Measurements from ENCODE around the gene IKBKE. TPM values are rescaled to one million over a fixed set of nuclear protein-coding genes. Genes with fewer than 3 reads are reported as not detected.

The IKBKE gene
- 10 to 100 TPM; 68.3 to 70.1 TPM for total RNA-seq

GRCh38 chr1:206469933-206470691 is at the start of gene IKBKE:
IKBKE (plus strand) TSS chr1:206470476; CDS start chr1:206473228, 2,752 bp downstream.
- ChIA-PET POLR2A (interaction anchor here (0.5 to 2.7 kb wide), 11 partner anchors 8 to 99 kb away, joined by 3 to 13 read pairs (median 5); no protein-coding TSS in a partner anchor), CTCF (interaction anchor here (0.6 to 7.3 kb wide), 19 partner anchors 8 to 194 kb away, joined by 3 to 77 read pairs (median 5); partner anchors contain the start of genes DYRK3 and EIF2D)
- peak within 1 kb of the TSS; percentile 94 for H3K27ac Mint-ChIP-seq
- H3K4me1 Mint-ChIP-seq (ENCODE audit: low read depth) = peaks cover 88% of the 10 kb centered on the region
- H3K4me3 Mint-ChIP-seq = peak within 1 kb of the TSS; percentile 89
- no peaks in the 10 kb centered on the region for H3K9me3 Mint-ChIP-seq (ENCODE audit: insufficient read depth)
- peaks cover 39% of the 10 kb centered on the region for H3K36me3 Mint-ChIP-seq (ENCODE audit: low read depth)
- ATAC-seq (peak; percentile 71), DNase-seq (peak; percentile 73)
- no peaks in the 10 kb centered on the region for H3K27me3 Mint-ChIP-seq (ENCODE audit: low read depth)

GRCh38 chr1:206421616-206422340 is 48.5 kb upstream of the IKBKE start:
- no peaks in the 10 kb centered on the region for H3K4me1 Mint-ChIP-seq (ENCODE audit: low read depth)
- CTCF ChIA-PET = no interaction called here
- no peak overlapping the region for H3K27ac Mint-ChIP-seq
- POLR2A ChIA-PET = no interaction called here
- DNase-seq = no peak
- no peak for ATAC-seq
- H3K4me3 Mint-ChIP-seq = no peak overlapping the region
- H3K9me3 Mint-ChIP-seq (ENCODE audit: insufficient read depth) = no peaks in the 10 kb centered on the region
- no peaks in the 10 kb centered on the region for H3K27me3 Mint-ChIP-seq (ENCODE audit: low read depth)
- H3K36me3 Mint-ChIP-seq (ENCODE audit: low read depth) = peaks cover 38% of the 10 kb centered on the region

- H3K4me1 Mint-ChIP-seq (ENCODE audit: low read depth) = no peaks in the 10 kb centered on the region
- H3K9me3 Mint-ChIP-seq (ENCODE audit: insufficient read depth) = no peaks in the 10 kb centered on the region
- no peak overlapping the region for H3K4me3 Mint-ChIP-seq
- H3K36me3 Mint-ChIP-seq (ENCODE audit: low read depth) = peaks cover 34% of the 10 kb centered on the region
- H3K27me3 Mint-ChIP-seq (ENCODE audit: low read depth) = no peaks in the 10 kb centered on the region
- DNase-seq = no peak
- ChIA-PET POLR2A (no interaction called here), CTCF (no interaction called here)
- ATAC-seq = no peak
- no peak overlapping the region for H3K27ac Mint-ChIP-seq
Measured at GRCh38 chr1:206422525-206422924, 47.8 kb upstream of the IKBKE start.

- peaks cover 14% of the 10 kb centered on the region for H3K4me1 Mint-ChIP-seq (ENCODE audit: low read depth)
- H3K36me3 Mint-ChIP-seq (ENCODE audit: low read depth) = peaks cover 45% of the 10 kb centered on the region
- DNase-seq (no peak), ATAC-seq (no peak)
- no peak overlapping the region for H3K27ac Mint-ChIP-seq
- no peaks in the 10 kb centered on the region for H3K9me3 Mint-ChIP-seq (ENCODE audit: insufficient read depth)
- H3K4me3 Mint-ChIP-seq = no peak overlapping the region
- no peaks in the 10 kb centered on the region for H3K27me3 Mint-ChIP-seq (ENCODE audit: low read depth)
- ChIA-PET POLR2A (no interaction called here), CTCF (no interaction called here)
Measured at GRCh38 chr1:206427291-206427690, 43.0 kb upstream of the IKBKE start.

GRCh38 chr1:206429421-206429820 is 40.9 kb upstream of the IKBKE start:
- ChIA-PET CTCF (interaction anchor here (1.1 kb wide), 1 partner anchor 29 kb away, joined by 3 read pairs; no protein-coding TSS in a partner anchor), POLR2A (interaction anchor here (0.6 kb wide), 1 partner anchor 67 kb away, joined by 3 read pairs; no protein-coding TSS in a partner anchor)
- H3K36me3 Mint-ChIP-seq (ENCODE audit: low read depth) = peaks cover 50% of the 10 kb centered on the region
- H3K4me1 Mint-ChIP-seq (ENCODE audit: low read depth) = peaks cover 14% of the 10 kb centered on the region
- H3K9me3 Mint-ChIP-seq (ENCODE audit: insufficient read depth) = no peaks in the 10 kb centered on the region
- no peak for DNase-seq
- no peak overlapping the region for H3K4me3 Mint-ChIP-seq
- no peaks in the 10 kb centered on the region for H3K27me3 Mint-ChIP-seq (ENCODE audit: low read depth)
- H3K27ac Mint-ChIP-seq = no peak overlapping the region
- no peak for ATAC-seq

- no peak overlapping the region for H3K27ac Mint-ChIP-seq
- no peaks in the 10 kb centered on the region for H3K27me3 Mint-ChIP-seq (ENCODE audit: low read depth)
- ChIA-PET CTCF (interaction anchor here (0.8 to 2.1 kb wide), 6 partner anchors 13 to 324 kb away, joined by 3 to 7 read pairs (median 3); no protein-coding TSS in a partner anchor), POLR2A (interaction anchor here (1.3 kb wide), 1 partner anchor 15 kb away, joined by 5 read pairs; no protein-coding TSS in a partner anchor)
- no peak overlapping the region for H3K4me3 Mint-ChIP-seq
- DNase-seq (no peak), ATAC-seq (no peak)
- peaks cover 55% of the 10 kb centered on the region for H3K36me3 Mint-ChIP-seq (ENCODE audit: low read depth)
- peaks cover 16% of the 10 kb centered on the region for H3K4me1 Mint-ChIP-seq (ENCODE audit: low read depth)
- no peaks in the 10 kb centered on the region for H3K9me3 Mint-ChIP-seq (ENCODE audit: insufficient read depth)
Measured at GRCh38 chr1:206430031-206430983, 40.0 kb upstream of the IKBKE start.

- H3K36me3 Mint-ChIP-seq (ENCODE audit: low read depth) = peaks cover 76% of the 10 kb centered on the region
- no peaks in the 10 kb centered on the region for H3K27me3 Mint-ChIP-seq (ENCODE audit: low read depth)
- DNase-seq (no peak), ATAC-seq (no peak)
- ChIA-PET CTCF (interaction anchor here (0.9 to 1.8 kb wide), 2 partner anchors 17 to 27 kb away, joined by 3 to 6 read pairs; no protein-coding TSS in a partner anchor), POLR2A (no interaction called here)
- no peak overlapping the region for H3K27ac Mint-ChIP-seq
- peaks cover 9% of the 10 kb centered on the region for H3K4me1 Mint-ChIP-seq (ENCODE audit: low read depth)
- H3K9me3 Mint-ChIP-seq (ENCODE audit: insufficient read depth) = no peaks in the 10 kb centered on the region
- H3K4me3 Mint-ChIP-seq = no peak overlapping the region
Measured at GRCh38 chr1:206435445-206435844, 34.8 kb upstream of the IKBKE start.

GRCh38 chr1:206438554-206438953 is 31.7 kb upstream of the IKBKE start:
- Mint-ChIP-seq H3K4me1 (ENCODE audit: low read depth) (peaks cover 6% of the 10 kb centered on the region), H3K36me3 (ENCODE audit: low read depth) (peaks cover 75% of the 10 kb centered on the region), H3K27ac (no peak overlapping the region), H3K9me3 (ENCODE audit: insufficient read depth) (no peaks in the 10 kb centered on the region), H3K4me3 (no peak overlapping the region), H3K27me3 (ENCODE audit: low read depth) (no peaks in the 10 kb centered on the region)
- POLR2A ChIA-PET = interaction anchor here (0.6 kb wide), 1 partner anchor 12 kb away, joined by 5 read pairs; no protein-coding TSS in a partner anchor
- DNase-seq = no peak
- CTCF ChIA-PET = interaction anchor here (1.1 to 1.8 kb wide), 2 partner anchors 24 to 41 kb away, joined by 3 to 5 read pairs; no protein-coding TSS in a partner anchor
- ATAC-seq = no peak

GRCh38 chr1:206439205-206439604 is 31.1 kb upstream of the IKBKE start:
- Mint-ChIP-seq H3K4me3 (no peak overlapping the region), H3K27me3 (ENCODE audit: low read depth) (no peaks in the 10 kb centered on the region), H3K9me3 (ENCODE audit: insufficient read depth) (no peaks in the 10 kb centered on the region), H3K4me1 (ENCODE audit: low read depth) (peaks cover 6% of the 10 kb centered on the region), H3K36me3 (ENCODE audit: low read depth) (peaks cover 73% of the 10 kb centered on the region), H3K27ac (no peak overlapping the region)
- ATAC-seq (no peak), DNase-seq (no peak)
- ChIA-PET CTCF (interaction anchor here (1.8 kb wide), 1 partner anchor 23 kb away, joined by 5 read pairs; no protein-coding TSS in a partner anchor), POLR2A (interaction anchor here (0.6 kb wide), 1 partner anchor 261 kb away, joined by 3 read pairs; no protein-coding TSS in a partner anchor)

- ATAC-seq = no peak
- no peaks in the 10 kb centered on the region for H3K4me1 Mint-ChIP-seq (ENCODE audit: low read depth)
- H3K36me3 Mint-ChIP-seq (ENCODE audit: low read depth) = peaks cover 71% of the 10 kb centered on the region
- ChIA-PET POLR2A (no interaction called here), CTCF (no interaction called here)
- DNase-seq = no peak
- H3K9me3 Mint-ChIP-seq (ENCODE audit: insufficient read depth) = no peaks in the 10 kb centered on the region
- no peaks in the 10 kb centered on the region for H3K27me3 Mint-ChIP-seq (ENCODE audit: low read depth)
- no peak overlapping the region for H3K4me3 Mint-ChIP-seq
- no peak overlapping the region for H3K27ac Mint-ChIP-seq
Measured at GRCh38 chr1:206441336-206441967, 28.8 kb upstream of the IKBKE start.

GRCh38 chr1:206442101-206442500 is 28.2 kb upstream of the IKBKE start:
- H3K27me3 Mint-ChIP-seq (ENCODE audit: low read depth) = no peaks in the 10 kb centered on the region
- no peak for ATAC-seq
- H3K4me1 Mint-ChIP-seq (ENCODE audit: low read depth) = no peaks in the 10 kb centered on the region
- H3K27ac Mint-ChIP-seq = no peak overlapping the region
- POLR2A ChIA-PET = no interaction called here
- no peak for DNase-seq
- no peak overlapping the region for H3K4me3 Mint-ChIP-seq
- H3K36me3 Mint-ChIP-seq (ENCODE audit: low read depth) = peaks cover 71% of the 10 kb centered on the region
- H3K9me3 Mint-ChIP-seq (ENCODE audit: insufficient read depth) = no peaks in the 10 kb centered on the region
- CTCF ChIA-PET = interaction anchor here (1.2 kb wide), 1 partner anchor 20 kb away, joined by 3 read pairs; no protein-coding TSS in a partner anchor
